IMR-90 (cell line): Measurements from ENCODE around the gene RDH12. TPM values are rescaled to one million over a fixed set of nuclear protein-coding genes. Genes with fewer than 3 reads are reported as not detected.

Experiments
- ATAC-seq: fragments of 200-7000 bp; cut with Tn5 transposase; 2 replicates; pipeline ENCODE4 v1.9.1; 2020; ENCODE audit warnings: low read depth, mild to moderate bottlenecking, moderate library complexity
- BruUV-seq: library from RNA; stranded (reverse); fragments of 400-500 nt; replicated peaks from 2 replicates; lab custom pipeline; 2021; lab: Mats Ljungman, UMichigan
- CTCF ChIA-PET: fragments of 300-600 bp; formaldehyde crosslinking; extraction: SDS; loops from one replicate; lab custom pipeline; 2021; ENCODE audit warnings: antibody characterized with exemption; lab: Yijun Ruan, JAX
- POLR2A ChIA-PET: fragments of 300-600 bp; sonication (Branson Sonifier 250); formaldehyde crosslinking; loops from one replicate; lab custom pipeline; 2022; ENCODE audit warnings: antibody characterized with exemption; ENCODE audit not compliant: unreplicated experiment; lab: Charles Lee
- DNase-seq: peaks from one replicate; pipeline ENCODE4 v3.0.0; 2013
- H2AFZ ChIP-seq: replicated peaks from 2 replicates; pipeline ENCODE3; 2013; ENCODE audit warnings: low read length, mild to moderate bottlenecking; ENCODE audit not compliant: poor library complexity
- H2AK5ac ChIP-seq: 2 replicates; pipeline ENCODE4 v1.6.1; 2013; ENCODE audit warnings: low read depth, low read length, inconsistent platforms
- H2AK9ac ChIP-seq: replicated peaks from 2 replicates; pipeline ENCODE3; 2013; ENCODE audit warnings: mild to moderate bottlenecking, low read depth, low read length, moderate library complexity; ENCODE audit not compliant: poor library complexity
- H2BK120ac ChIP-seq: 2 replicates; pipeline ENCODE4 v1.6.1; 2013; ENCODE audit warnings: low read depth, low read length, inconsistent platforms
- H2BK15ac ChIP-seq: 3 replicates; pipeline ENCODE4 v1.6.1; 2013; ENCODE audit warnings: low read depth, low read length, inconsistent platforms
- H2BK20ac ChIP-seq: 2 replicates; pipeline ENCODE4 v1.6.1; 2013; ENCODE audit warnings: low read depth, mild to moderate bottlenecking, inconsistent platforms, low read length, moderate library complexity
- H2BK5ac ChIP-seq: 2 replicates; pipeline ENCODE4 v1.6.1; 2013; ENCODE audit warnings: mild to moderate bottlenecking, low read depth, low read length, inconsistent platforms; ENCODE audit not compliant: poor library complexity, severe bottlenecking
- H3K14ac ChIP-seq: replicated peaks from 2 replicates; pipeline ENCODE4 v1.6.1; 2013; ENCODE audit warnings: low read depth, low read length, inconsistent platforms
- H3K18ac ChIP-seq: 2 replicates; pipeline ENCODE4 v1.6.1; 2013; ENCODE audit warnings: low read depth, low read length, control low read depth
- H3K23ac ChIP-seq: 2 replicates; pipeline ENCODE4 v1.6.1; 2013; ENCODE audit warnings: low read depth, low read length, inconsistent platforms
- H3K27ac ChIP-seq: 2 replicates; pipeline ENCODE4 v1.5.1; 2013; ENCODE audit warnings: mild to moderate bottlenecking, control low read depth, low read length; ENCODE audit not compliant: insufficient read depth
- H3K27me3 ChIP-seq: 2 replicates; pipeline ENCODE4 v1.6.1; 2013; ENCODE audit warnings: low read length; ENCODE audit not compliant: control insufficient read depth, insufficient read depth
- H3K36me3 ChIP-seq: 2 replicates; pipeline ENCODE4 v1.6.1; 2013; ENCODE audit warnings: low read length, mixed read lengths; ENCODE audit not compliant: control insufficient read depth, insufficient read depth
- H3K4ac ChIP-seq: 2 replicates; pipeline ENCODE4 v1.6.1; 2013; ENCODE audit warnings: low read depth, low read length, inconsistent platforms
- H3K4me1 ChIP-seq: 2 replicates; pipeline ENCODE4 v1.6.1; 2013; ENCODE audit warnings: low read length, mixed read lengths; ENCODE audit not compliant: control insufficient read depth, insufficient read depth
- H3K4me2 ChIP-seq: 2 replicates; pipeline ENCODE4 v1.6.1; 2013; ENCODE audit warnings: low read depth, mild to moderate bottlenecking, control low read depth, low read length, moderate library complexity
- H3K4me3 ChIP-seq: 2 replicates; pipeline ENCODE4 v1.5.1; 2013; ENCODE audit warnings: low read depth, mild to moderate bottlenecking, control low read depth, low read length, moderate library complexity; ENCODE audit not compliant: insufficient read depth
- H3K56ac ChIP-seq: 2 replicates; pipeline ENCODE4 v1.6.1; 2013; ENCODE audit warnings: low read length, inconsistent platforms; ENCODE audit not compliant: insufficient read depth; ENCODE audit errors: extremely low read depth
- H3K79me1 ChIP-seq, 2 experiments: 2 replicates each; pipeline ENCODE4 v1.6.1; 2013; ENCODE audit warnings: low read length in 2 of 2, inconsistent platforms in 1 of 2, low read depth in 1 of 2
- H3K9ac ChIP-seq: 2 replicates; pipeline ENCODE4 v1.6.1; 2013; ENCODE audit warnings: low read depth, low read length, control low read depth
- H3K9me1 ChIP-seq: 2 replicates; pipeline ENCODE4 v1.6.1; 2013; ENCODE audit warnings: low read length, inconsistent platforms; ENCODE audit not compliant: insufficient read depth
- H3K9me3 ChIP-seq: 2 replicates; pipeline ENCODE4 v1.6.1; 2013; ENCODE audit warnings: low read length; ENCODE audit not compliant: control insufficient read depth, insufficient read depth
- H4K20me1 ChIP-seq: 2 replicates; pipeline ENCODE4 v1.6.1; 2013; ENCODE audit warnings: low read length, inconsistent platforms; ENCODE audit not compliant: insufficient read depth
- H4K5ac ChIP-seq: 2 replicates; pipeline ENCODE4 v1.6.1; 2013; ENCODE audit warnings: mild to moderate bottlenecking, low read depth, low read length, control low read depth
- H4K8ac ChIP-seq, 2 experiments: 2 replicates each; pipeline ENCODE4 v1.6.1; 2013; ENCODE audit warnings: low read depth in 2 of 2, low read length in 2 of 2, control low read depth in 1 of 2, inconsistent platforms in 1 of 2
- H4K91ac ChIP-seq: 2 replicates; pipeline ENCODE4 v1.6.1; 2013; ENCODE audit warnings: low read depth, low read length, inconsistent platforms; ENCODE audit not compliant: insufficient read depth
- CEBPB ChIP-seq: IDR thresholded peaks from 2 replicates; pipeline ENCODE4 v1.6.1; 2012; ENCODE audit warnings: low read depth, low read length, improper control_type of control experiment
- POLR2A ChIP-seq: IDR thresholded peaks from 2 replicates; pipeline ENCODE4 v1.6.1; 2012; ENCODE audit warnings: mild to moderate bottlenecking, low read depth, low read length
- RAD21 ChIP-seq: IDR thresholded peaks from 2 replicates; pipeline ENCODE4 v1.6.1; 2012; ENCODE audit warnings: low read length, improper control_type of control experiment
- RCOR1 ChIP-seq: IDR thresholded peaks from 2 replicates; pipeline ENCODE4 v1.6.1; 2012; ENCODE audit warnings: mild to moderate bottlenecking, low read length, improper control_type of control experiment; ENCODE audit not compliant: insufficient replicate concordance
- RFX5 ChIP-seq: IDR thresholded peaks from 2 replicates; pipeline ENCODE4 v1.8.0; 2012; ENCODE audit warnings: low read depth, mild to moderate bottlenecking, low read length, moderate library complexity
- SMC3 ChIP-seq: fragments of 150-350 bp; IDR thresholded peaks from 2 replicates; pipeline ENCODE4 v1.6.1; 2016; ENCODE audit warnings: low read depth, mild to moderate bottlenecking, antibody characterized with exemption, low read length, moderate library complexity
- WGBS, 2 experiments: methylation state at CpG; one replicate each; pipeline versions ENCODE4 v1.1.5 to v1.1.7; 2013; ENCODE audit warnings: missing lambda C conversion rate in 2 of 2; ENCODE audit not compliant: insufficient read length in 1 of 2; ENCODE audit errors: extremely low coverage in 2 of 2; 5-methylcytosine and 5-hydroxymethylcytosine counted together
- dilution Hi-C: fragments of 300-500 bp; cut with HindIII; formaldehyde crosslinking; loops from one replicate; pipeline ENCODE4 v1.14.3; 2018; ENCODE audit warnings: low sequenced_read_pairs; ENCODE audit not compliant: unreplicated experiment
- in situ Hi-C: fragments of 300-500 bp; cut with MboI; formaldehyde crosslinking; loops from 3 replicates; pipeline ENCODE4 v1.14.3; 2019; ENCODE audit warnings: low sequenced_read_pairs, inconsistent platforms, mixed read lengths
- intact Hi-C: fragments of 100-400 bp; cut with micrococcal nuclease; formaldehyde crosslinking; loops from 2 replicates; pipeline ENCODE4 v1.10.0; 2022
- polyA plus RNA-seq, 3 experiments: library from polyadenylated mRNA; depleted of rRNA; stranded (reverse); fragments of >200 nt; gene quantifications; 2 replicates each; pipeline ENCODE4 v1.2.3, GENCODE V29; 2012; ENCODE audit warnings: low replicate concordance in 1 of 3
- total RNA-seq: library from RNA; depleted of rRNA; stranded (reverse); fragments of >200 nt; gene quantifications from 2 replicates; pipeline ENCODE4 v1.2.3, GENCODE V29; 2012
- TF ChIP-seq, protein P1 (sequence below): conservative IDR thresholded peaks from 2 replicates; pipeline ENCODE4 v1.5.1; 2012; ENCODE audit warnings: mild to moderate bottlenecking, low read depth, low read length, improper control_type of control experiment
- TF ChIP-seq, protein P2 (sequence below): fragments of 150-350 bp; IDR thresholded peaks from 2 replicates; pipeline ENCODE4 v1.6.1; 2016; ENCODE audit warnings: low read depth, mild to moderate bottlenecking, low read length, moderate library complexity, borderline replicate concordance
- TF ChIP-seq, protein P3 (sequence below): fragments of 150-350 bp; IDR thresholded peaks from 2 replicates; pipeline ENCODE4 v1.6.1; 2017; ENCODE audit warnings: mild to moderate bottlenecking, antibody characterized with exemption, low read length, low read depth

RDH12 gene
- total and polyA plus RNA-seq, 2 of the 4 experiments (the other 2 are of a cell fraction), result not detected

DNA sequence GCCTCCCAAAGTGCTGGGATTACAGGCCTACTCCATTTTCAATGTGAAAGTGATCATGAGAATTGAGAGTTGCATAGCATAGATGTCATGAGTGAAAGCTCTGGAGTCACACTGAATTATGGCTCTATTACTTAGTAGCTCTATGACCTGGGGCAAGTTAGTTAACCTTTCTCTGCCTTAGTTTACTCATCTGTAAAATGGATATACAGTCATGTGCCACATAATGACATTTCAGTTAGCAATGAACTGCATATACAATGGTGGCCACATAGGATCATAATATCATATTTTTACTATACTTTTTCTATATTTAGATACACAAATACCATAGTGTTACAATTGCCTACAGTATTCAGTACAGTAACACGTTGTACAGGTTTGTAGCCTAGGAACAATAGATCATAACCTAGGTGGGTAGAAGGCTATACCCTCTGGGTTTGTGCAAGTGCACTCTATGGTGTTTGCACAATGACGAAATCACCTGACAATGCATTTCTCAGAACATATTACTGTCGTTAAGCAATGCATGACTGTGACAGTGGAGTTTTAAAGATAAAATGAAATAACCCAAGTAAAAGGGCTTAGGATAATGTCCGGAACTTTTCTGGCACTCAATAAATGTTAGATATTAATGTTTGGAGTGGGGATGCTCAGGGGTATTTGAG lies 61.6 kb downstream of the RDH12 start:
- H3K9me1 ChIP-seq, result 0 out of 2 replicates have a peak, but pooled peaks cover 4% of the 10 kb centered on the region
- no peak overlapping the region for H2BK20ac ChIP-seq
- in situ Hi-C loops (no loop called here), intact Hi-C loops (no loop called here), dilution Hi-C loops (no loop called here)
- ChIA-PET CTCF (interaction anchor here (0.5 kb wide), 1 partner anchor 1124 kb away, joined by 3 read pairs; no protein-coding TSS in a partner anchor), POLR2A (no interaction called here)
- no peak overlapping the region for H2BK5ac ChIP-seq
- H2AFZ ChIP-seq, result no peak overlapping the region
- no peak overlapping the region for H3K4me2 ChIP-seq
- H3K56ac ChIP-seq, result no peak overlapping the region
- H2AK9ac ChIP-seq, result no peak overlapping the region
- H3K27ac ChIP-seq, result no peak overlapping the region
- no peak overlapping the region for H3K4me3 ChIP-seq
- H3K36me3 ChIP-seq, result peaks cover 36% of the 10 kb centered on the region
- H3K79me1 ChIP-seq, result no peaks in the 10 kb centered on the region
- H3K9ac ChIP-seq, result no peak overlapping the region
- TF ChIP-seq CEBPB (no peak), SMC3 (no peak), POLR2A (no peak), RAD21 (no peak), RCOR1 (no peak), RFX5 (no peak)
- TF ChIP-seq, protein P1, sequence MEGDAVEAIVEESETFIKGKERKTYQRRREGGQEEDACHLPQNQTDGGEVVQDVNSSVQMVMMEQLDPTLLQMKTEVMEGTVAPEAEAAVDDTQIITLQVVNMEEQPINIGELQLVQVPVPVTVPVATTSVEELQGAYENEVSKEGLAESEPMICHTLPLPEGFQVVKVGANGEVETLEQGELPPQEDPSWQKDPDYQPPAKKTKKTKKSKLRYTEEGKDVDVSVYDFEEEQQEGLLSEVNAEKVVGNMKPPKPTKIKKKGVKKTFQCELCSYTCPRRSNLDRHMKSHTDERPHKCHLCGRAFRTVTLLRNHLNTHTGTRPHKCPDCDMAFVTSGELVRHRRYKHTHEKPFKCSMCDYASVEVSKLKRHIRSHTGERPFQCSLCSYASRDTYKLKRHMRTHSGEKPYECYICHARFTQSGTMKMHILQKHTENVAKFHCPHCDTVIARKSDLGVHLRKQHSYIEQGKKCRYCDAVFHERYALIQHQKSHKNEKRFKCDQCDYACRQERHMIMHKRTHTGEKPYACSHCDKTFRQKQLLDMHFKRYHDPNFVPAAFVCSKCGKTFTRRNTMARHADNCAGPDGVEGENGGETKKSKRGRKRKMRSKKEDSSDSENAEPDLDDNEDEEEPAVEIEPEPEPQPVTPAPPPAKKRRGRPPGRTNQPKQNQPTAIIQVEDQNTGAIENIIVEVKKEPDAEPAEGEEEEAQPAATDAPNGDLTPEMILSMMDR, result no peak
- TF ChIP-seq, protein P2, sequence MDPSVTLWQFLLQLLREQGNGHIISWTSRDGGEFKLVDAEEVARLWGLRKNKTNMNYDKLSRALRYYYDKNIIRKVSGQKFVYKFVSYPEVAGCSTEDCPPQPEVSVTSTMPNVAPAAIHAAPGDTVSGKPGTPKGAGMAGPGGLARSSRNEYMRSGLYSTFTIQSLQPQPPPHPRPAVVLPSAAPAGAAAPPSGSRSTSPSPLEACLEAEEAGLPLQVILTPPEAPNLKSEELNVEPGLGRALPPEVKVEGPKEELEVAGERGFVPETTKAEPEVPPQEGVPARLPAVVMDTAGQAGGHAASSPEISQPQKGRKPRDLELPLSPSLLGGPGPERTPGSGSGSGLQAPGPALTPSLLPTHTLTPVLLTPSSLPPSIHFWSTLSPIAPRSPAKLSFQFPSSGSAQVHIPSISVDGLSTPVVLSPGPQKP, result no peak
- TF ChIP-seq, protein P3, sequence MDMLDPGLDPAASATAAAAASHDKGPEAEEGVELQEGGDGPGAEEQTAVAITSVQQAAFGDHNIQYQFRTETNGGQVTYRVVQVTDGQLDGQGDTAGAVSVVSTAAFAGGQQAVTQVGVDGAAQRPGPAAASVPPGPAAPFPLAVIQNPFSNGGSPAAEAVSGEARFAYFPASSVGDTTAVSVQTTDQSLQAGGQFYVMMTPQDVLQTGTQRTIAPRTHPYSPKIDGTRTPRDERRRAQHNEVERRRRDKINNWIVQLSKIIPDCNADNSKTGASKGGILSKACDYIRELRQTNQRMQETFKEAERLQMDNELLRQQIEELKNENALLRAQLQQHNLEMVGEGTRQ, result no peak
- no peaks in the 10 kb centered on the region for H3K27me3 ChIP-seq
- BruUV-seq, result no TSS peak
- no peak overlapping the region for H3K23ac ChIP-seq
- no peaks in the 10 kb centered on the region for H3K4me1 ChIP-seq
- no CpG with 5 or more reads among the region's 4 CpGs for WGBS, 2 experiments
- no peak overlapping the region for H3K18ac ChIP-seq
- no peak overlapping the region for H4K91ac ChIP-seq
- H3K9me3 ChIP-seq, result no peaks in the 10 kb centered on the region
- no peak overlapping the region for H3K4ac ChIP-seq
- no peak overlapping the region for H2BK120ac ChIP-seq
- H4K5ac ChIP-seq, result no peak overlapping the region
- ATAC-seq, result no peak
- no peak overlapping the region for H2BK15ac ChIP-seq
- no peak overlapping the region for H3K14ac ChIP-seq
- no peak overlapping the region for H4K8ac ChIP-seq
- no peak overlapping the region for H2AK5ac ChIP-seq
- H4K20me1 ChIP-seq, result no peaks in the 10 kb centered on the region
- no peak for DNase-seq
